ENCODE measurements around the gene SPPL3.
"Not testable (repeated sequence)": the region's sequence is repeated elsewhere in the genome, so short reads cannot be mapped to it uniquely, and the experiment has no call there.

Gene SPPL3

GRCh38 chr12:120844768-120845449 lies 59.2 kb downstream of the SPPL3 start:
- DNase-seq (ENCODE audit: low spot score), result no peak

- no peak for DNase-seq (ENCODE audit: low spot score)
These were observed 59.9 kb downstream of the SPPL3 start for GRCh38 chr12:120844297-120844696.

- DNase-seq (ENCODE audit: low spot score), result no peak
These were observed 60.7 kb downstream of the SPPL3 start for GRCh38 chr12:120843472-120843871.

GRCh38 chr12:120842595-120842994 lies 61.6 kb downstream of the SPPL3 start:
- DNase-seq (ENCODE audit: low spot score), result no peak

GRCh38 chr12:120841525-120841924 lies 62.6 kb downstream of the SPPL3 start:
- no peak for DNase-seq (ENCODE audit: low spot score)

- no peak for DNase-seq (ENCODE audit: low spot score)
These were observed 64.7 kb downstream of the SPPL3 start for GRCh38 chr12:120839503-120839902.

GRCh38 chr12:120838629-120839383 lies 65.4 kb downstream of the SPPL3 start:
- not testable (repeated sequence) for DNase-seq (ENCODE audit: low spot score)

- no peak for DNase-seq (ENCODE audit: low spot score)
These were observed 68.0 kb downstream of the SPPL3 start for GRCh38 chr12:120836114-120836684.

- no peak for DNase-seq (ENCODE audit: low spot score)
These were observed 68.5 kb downstream of the SPPL3 start for GRCh38 chr12:120835657-120836056.

GRCh38 chr12:120835304-120835612 lies 68.9 kb downstream of the SPPL3 start:
- DNase-seq (ENCODE audit: low spot score), result no peak

GRCh38 chr12:120834489-120835303 lies 69.5 kb downstream of the SPPL3 start:
- DNase-seq (ENCODE audit: low spot score), result no peak

- peak; percentile 28 for DNase-seq (ENCODE audit: low spot score)
These were observed 70.3 kb downstream of the SPPL3 start for GRCh38 chr12:120833849-120834248.

- no peak for DNase-seq (ENCODE audit: low spot score)
These were observed 71.4 kb downstream of the SPPL3 start for GRCh38 chr12:120832737-120833136.

- DNase-seq (ENCODE audit: low spot score), result no peak
These were observed 72.4 kb downstream of the SPPL3 start for GRCh38 chr12:120831648-120832267.

GRCh38 chr12:120830966-120831365 lies 73.2 kb downstream of the SPPL3 start:
- no peak for DNase-seq (ENCODE audit: low spot score)

- no peak for DNase-seq (ENCODE audit: low spot score)
These were observed 73.9 kb downstream of the SPPL3 start for GRCh38 chr12:120830052-120830940.

GRCh38 chr12:120826335-120826734 lies 77.8 kb downstream of the SPPL3 start:
- no peak for DNase-seq (ENCODE audit: low spot score)

GRCh38 chr12:120825337-120825736 lies 78.8 kb downstream of the SPPL3 start:
- no peak for DNase-seq (ENCODE audit: low spot score)

GRCh38 chr12:120822832-120823503 lies 81.2 kb downstream of the SPPL3 start:
- no peak for DNase-seq (ENCODE audit: low spot score)

GRCh38 chr12:120821878-120822277 lies 82.3 kb downstream of the SPPL3 start:
- DNase-seq (ENCODE audit: low spot score), result no peak
